HPDE6-E6E7 (cell line): ENCODE data around the gene PRPS2.
A peak's percentile ranks its signal among the peaks of the same experiment; 100 is the strongest.

ENCODE experiments used
- DNase-seq: peaks from one replicate; pipeline ENCODE4 v3.0.0; 2011; ENCODE audit warnings: missing footprints; ENCODE audit errors: extremely low spot score

PRPS2 gene

DNA sequence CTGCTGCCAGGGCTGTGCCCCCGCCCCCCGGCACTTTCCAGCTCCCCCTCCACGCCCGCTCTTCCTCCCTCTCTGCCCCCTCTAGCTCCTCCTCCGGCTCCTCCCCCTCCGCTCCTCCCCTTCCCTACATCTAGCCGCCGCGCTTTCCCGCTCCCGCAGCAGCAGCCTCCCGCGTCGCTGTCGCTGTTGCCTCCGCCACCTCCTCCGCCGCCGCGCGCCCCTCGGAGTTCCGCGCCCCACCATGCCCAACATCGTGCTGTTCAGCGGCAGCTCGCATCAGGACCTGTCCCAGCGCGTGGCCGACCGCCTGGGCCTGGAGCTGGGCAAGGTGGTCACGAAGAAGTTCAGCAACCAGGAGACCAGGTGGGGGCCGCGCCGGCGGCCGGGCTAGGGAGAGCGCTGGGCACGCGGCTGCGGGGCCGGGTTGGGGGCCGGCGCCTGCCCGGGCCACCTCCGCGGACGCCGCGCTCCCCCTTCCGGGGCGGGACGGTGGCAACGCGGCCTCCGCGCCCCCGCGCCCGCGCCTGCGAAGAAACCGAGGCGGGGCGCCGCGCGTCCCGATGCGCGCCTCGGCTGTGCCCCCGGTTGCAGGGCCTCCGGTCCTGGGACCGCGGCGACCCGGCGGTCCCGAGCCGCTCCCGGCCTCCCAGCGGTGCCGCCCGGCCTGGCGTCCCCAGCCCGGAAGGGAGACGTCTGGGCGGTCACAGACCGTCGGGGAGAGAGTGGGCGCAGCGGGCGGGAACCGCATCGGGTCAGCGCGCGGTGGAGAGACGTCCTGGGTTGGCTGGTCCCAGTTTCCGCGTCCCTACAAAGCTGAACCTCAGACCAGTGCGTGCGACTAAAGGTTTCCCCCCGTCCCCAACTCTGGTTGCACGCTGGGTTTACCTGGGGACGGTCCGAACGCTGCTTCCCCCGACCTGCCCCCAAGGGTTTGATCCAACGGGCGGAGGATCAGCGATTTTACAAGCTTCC is at the start of gene PRPS2:
PRPS2 (plus strand) TSS at position 156 of the 972 bp plus-strand sequence; CDS start at position 242, 86 bp downstream.
- peak; percentile 41 for DNase-seq

GRCh38 chrX:12741416-12741815 is 49.8 kb upstream of the PRPS2 start:
- peak; percentile 72 for DNase-seq

GRCh38 chrX:12747433-12747832 is 43.8 kb upstream of the PRPS2 start:
- no peak for DNase-seq

DNA sequence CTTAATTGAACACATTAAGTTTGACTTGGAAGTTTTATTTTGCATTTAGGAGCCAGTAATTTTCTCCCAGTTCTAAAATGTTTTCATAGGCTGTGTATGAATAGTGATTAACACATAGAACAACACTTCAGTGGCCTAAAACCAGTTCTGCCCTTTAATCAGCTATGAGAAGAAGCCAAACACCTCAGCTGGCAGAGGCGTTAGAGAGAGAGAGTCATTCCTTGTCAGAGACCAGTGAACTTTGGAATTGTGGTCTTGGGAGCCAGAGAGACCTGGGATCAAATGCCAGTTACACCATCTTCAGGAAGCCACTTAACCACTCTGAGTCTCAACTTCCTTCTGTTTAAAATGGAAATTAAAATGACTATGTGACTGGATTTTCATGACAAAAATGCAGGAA is 39.3 kb upstream of the PRPS2 start:
- DNase-seq, result no peak

- DNase-seq, result no peak
Measured at GRCh38 chrX:12753366-12753765, 37.8 kb upstream of the PRPS2 start.

GRCh38 chrX:12758291-12758690 is 32.9 kb upstream of the PRPS2 start:
- no peak for DNase-seq

DNA sequence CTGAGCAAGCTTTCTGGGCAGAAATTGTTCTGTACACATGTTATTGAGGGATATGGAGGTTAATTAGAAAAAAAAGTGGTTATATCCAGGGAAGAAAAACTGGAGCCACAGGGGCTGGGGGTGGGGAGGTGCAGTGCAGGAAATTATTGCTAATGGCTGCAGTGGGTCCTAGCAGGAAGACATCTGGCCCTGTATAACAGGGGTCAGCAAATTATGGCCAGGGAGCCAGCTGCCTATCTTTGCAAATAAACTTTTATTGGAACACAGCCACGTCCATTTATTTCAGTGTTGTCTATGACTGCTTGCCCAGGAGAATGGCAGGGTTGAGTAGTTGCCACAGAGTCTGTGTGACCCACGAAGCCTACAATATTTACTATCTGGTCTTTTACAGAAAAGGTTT is 23.4 kb upstream of the PRPS2 start:
- DNase-seq, result no peak

DNA sequence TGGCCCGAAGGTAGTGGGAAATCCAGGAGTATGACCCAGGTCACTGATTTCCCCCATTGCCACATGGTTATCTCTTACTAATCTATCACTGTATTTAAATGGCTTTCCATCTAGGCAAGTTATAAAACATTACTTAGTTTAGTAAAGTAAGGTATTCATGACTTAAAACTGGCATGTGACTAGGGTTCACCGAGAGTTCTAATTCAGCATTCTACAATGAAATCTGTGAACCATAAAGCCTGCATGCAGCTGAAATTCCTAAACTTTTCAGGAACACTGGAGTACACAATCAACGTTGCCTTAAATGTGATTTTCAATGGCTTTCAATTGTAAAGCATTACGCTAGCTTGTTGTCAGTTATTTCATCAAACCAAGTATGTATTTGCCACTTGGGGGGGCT is 22.7 kb upstream of the PRPS2 start:
- no peak for DNase-seq

- peak; percentile 9 for DNase-seq
Measured at GRCh38 chrX:12770440-12770839, 20.8 kb upstream of the PRPS2 start.

GRCh38 chrX:12771445-12772069 is 19.7 kb upstream of the PRPS2 start:
- DNase-seq, result peak; percentile 29

GRCh38 chrX:12777670-12778069 is 13.5 kb upstream of the PRPS2 start:
- DNase-seq, result no peak

GRCh38 chrX:12779534-12779933 is 11.7 kb upstream of the PRPS2 start:
- no peak for DNase-seq

DNA sequence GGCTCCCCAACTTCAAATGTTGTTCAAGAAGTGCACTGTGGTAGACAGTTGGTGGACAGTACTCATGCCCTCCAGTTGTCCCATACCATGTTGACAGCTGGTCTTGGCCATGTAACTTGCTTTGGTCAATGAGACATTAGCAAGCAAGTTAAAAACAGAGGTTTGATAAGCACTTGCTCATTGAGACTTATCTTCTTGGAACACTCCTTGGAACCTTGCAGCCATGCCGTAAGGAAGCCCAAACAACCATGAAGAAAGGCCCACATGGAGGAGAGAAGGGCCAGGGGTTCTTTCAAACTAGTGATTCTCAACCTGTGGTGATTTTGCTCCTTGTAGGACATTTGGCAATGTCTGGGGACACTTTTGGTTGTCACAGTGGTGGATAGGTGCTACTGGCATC is 2.6 kb upstream of the PRPS2 start:
- no peak for DNase-seq

GRCh38 chrX:12789976-12790375 is 1.2 kb upstream of the PRPS2 start:
- no peak for DNase-seq

GRCh38 chrX:12790885-12791256 is 341 bp upstream of the PRPS2 start:
- no peak for DNase-seq

GRCh38 chrX:12792711-12793110 is 1.5 kb downstream of the PRPS2 start:
- no peak for DNase-seq

- no peak for DNase-seq
Measured at GRCh38 chrX:12794654-12795053, 3.4 kb downstream of the PRPS2 start.

DNA sequence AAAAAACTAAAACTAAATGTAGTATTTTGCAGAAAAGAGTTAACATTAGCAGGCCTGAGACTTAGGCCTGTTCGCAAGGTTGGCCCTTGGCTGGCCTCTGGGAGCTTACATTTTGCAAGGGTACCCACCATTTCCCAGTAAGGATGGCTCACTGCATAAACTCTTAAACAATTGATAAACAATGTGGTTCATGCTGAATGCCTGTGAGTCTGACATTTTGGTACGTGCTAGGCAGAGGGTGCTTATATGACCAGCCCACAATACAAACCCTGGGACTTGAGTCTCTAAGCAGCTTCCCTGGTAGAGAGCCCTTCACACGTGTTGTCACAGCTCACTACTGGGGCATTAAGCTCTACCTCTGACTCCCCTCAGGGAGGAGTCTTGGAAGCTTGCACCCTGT is 7.4 kb downstream of the PRPS2 start:
- DNase-seq, result no peak

- DNase-seq, result no peak
Measured at GRCh38 chrX:12799118-12799517, 7.9 kb downstream of the PRPS2 start.

GRCh38 chrX:12802741-12803140 is 11.5 kb downstream of the PRPS2 start:
- no peak for DNase-seq

DNA sequence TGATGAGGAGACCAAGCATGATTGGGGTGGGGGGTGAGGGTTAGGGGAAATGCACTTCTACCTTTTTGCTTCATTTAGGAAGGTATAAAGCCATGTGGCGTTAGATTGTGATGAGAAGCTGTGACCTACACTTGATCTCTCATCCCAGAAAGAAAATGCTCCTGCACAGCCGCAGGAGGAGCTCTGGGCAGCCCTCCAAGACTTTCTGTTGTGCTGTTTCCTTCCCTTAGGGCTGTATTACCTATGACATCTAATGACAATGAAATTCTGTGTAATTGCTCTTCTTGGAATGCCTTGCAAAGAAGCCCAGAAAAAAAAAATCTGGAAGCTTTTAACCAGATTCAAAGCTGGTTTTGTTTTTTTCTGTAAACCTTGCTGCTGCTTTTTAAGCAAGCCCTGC is 13.4 kb downstream of the PRPS2 start:
- no peak for DNase-seq

DNA sequence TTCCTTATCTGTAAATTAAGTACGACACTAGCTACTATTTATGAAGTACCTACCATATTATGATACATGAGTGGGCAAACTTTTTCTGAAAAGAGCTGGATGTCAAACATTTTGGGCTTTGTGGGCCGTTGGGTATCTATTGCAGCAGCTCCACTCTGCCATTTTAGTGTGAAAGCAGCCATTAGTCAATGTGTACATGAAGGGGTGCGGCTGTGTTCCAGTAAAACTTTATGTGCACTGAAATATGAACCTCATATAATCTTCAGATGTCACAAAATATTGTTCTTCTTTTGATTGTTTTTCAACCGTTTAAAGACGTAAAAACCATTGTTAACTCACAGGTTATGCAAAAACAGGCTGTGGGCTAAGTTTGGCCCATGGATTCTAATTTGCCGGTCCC is 14.1 kb downstream of the PRPS2 start:
- DNase-seq, result no peak

DNA sequence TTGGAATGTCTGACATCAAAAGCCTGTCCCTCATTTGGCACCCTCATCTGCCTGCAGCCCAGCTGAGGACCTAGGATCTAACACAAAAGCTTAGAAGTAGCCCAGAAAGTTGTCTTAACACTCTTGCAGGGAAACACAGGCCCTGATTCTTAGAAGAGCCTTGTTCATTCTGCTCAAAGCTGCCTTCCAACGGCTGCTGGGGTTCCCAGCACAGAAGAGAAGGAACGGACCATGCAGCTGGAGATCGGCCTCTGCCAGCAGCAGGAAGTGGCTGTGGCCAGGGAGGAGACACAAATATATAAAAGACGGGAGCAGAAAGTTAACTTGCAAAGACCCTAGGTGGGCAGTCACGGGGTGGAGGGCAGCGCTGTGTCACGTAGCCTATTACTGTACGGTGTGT is 20.4 kb downstream of the PRPS2 start:
- no peak for DNase-seq
